D721Med (cell line): ENCODE measurements around the gene INPP5F.

Source experiments
- DNase-seq: peaks from one replicate; pipeline ENCODE4 v3.0.0; 2011; ENCODE audit warnings: low spot score; ENCODE audit not compliant: insufficient read length
- FAIRE-seq: peaks from 2 replicates; lab custom pipeline; 2011; peaks lifted over from hg19 to GRCh38; lab: Jason Lieb, UNC
- TF ChIP-seq, protein P1 (sequence below): IDR thresholded peaks from 2 replicates; pipeline ENCODE4 v1.5.1; 2012; ENCODE audit warnings: mild to moderate bottlenecking, control low read depth; ENCODE audit not compliant: insufficient read depth; ENCODE audit errors: missing control alignments

INPP5F gene

DNA sequence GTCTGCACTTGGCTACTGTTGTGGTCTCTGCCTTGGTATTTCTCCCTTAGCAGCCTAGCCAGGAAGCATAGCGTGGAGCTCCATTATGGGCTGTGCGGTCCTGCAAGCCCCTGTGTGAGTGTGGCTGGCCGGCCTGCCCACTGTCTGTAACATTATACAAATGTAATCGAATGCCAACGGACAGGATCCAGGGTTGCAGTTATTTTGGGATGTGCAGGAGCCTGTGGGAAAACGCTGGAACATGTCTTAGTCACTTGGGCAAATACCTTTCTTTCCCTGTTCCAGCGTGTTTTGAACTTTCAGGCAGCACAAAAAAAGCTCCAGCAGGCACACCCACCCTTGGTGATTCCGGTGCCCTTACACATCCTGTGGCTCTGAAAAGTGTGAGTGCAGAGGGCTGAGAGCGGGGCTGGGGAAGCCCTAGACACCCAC lies 45.2 kb upstream of the INPP5F start:
- TF ChIP-seq, protein P1, sequence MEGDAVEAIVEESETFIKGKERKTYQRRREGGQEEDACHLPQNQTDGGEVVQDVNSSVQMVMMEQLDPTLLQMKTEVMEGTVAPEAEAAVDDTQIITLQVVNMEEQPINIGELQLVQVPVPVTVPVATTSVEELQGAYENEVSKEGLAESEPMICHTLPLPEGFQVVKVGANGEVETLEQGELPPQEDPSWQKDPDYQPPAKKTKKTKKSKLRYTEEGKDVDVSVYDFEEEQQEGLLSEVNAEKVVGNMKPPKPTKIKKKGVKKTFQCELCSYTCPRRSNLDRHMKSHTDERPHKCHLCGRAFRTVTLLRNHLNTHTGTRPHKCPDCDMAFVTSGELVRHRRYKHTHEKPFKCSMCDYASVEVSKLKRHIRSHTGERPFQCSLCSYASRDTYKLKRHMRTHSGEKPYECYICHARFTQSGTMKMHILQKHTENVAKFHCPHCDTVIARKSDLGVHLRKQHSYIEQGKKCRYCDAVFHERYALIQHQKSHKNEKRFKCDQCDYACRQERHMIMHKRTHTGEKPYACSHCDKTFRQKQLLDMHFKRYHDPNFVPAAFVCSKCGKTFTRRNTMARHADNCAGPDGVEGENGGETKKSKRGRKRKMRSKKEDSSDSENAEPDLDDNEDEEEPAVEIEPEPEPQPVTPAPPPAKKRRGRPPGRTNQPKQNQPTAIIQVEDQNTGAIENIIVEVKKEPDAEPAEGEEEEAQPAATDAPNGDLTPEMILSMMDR = no peak
- FAIRE-seq (no peak), DNase-seq (no peak)

DNA sequence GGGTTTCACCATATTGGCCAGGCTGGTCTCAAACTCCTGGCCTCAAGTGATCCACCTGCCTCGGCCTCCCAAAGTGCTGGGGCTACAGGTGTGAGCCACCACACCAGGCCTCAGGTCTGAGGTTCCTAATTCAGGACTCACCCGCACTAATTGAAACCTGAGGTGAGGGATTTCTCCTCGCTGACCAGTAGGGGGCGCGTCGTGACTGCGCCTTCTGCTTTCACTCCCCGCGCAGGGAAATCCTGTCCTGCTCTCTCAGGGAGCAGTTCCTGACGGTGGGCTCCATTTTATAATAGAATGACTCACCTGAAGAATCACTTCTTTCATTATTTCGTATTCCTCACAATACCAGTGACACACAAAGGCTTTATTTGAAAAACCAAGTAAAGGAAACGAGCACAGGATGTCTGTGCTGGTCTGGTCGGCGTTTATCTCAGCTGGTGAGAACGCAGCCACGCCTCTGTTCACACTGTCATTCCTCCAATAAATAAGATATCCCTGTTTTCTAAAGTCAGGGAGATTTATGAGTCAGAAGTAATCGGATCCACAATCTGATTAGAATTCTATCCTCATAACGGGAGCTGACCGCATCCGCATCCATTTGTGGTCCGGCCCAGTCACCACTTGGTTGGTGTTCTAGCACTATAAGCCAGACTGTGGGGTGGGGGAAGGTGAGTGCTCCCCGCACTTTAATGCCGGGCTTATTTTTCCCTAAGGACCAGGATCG lies 39.2 kb upstream of the INPP5F start:
- no peak for DNase-seq
- TF ChIP-seq, protein P1 = peak; percentile 92
- FAIRE-seq = no peak

DNA sequence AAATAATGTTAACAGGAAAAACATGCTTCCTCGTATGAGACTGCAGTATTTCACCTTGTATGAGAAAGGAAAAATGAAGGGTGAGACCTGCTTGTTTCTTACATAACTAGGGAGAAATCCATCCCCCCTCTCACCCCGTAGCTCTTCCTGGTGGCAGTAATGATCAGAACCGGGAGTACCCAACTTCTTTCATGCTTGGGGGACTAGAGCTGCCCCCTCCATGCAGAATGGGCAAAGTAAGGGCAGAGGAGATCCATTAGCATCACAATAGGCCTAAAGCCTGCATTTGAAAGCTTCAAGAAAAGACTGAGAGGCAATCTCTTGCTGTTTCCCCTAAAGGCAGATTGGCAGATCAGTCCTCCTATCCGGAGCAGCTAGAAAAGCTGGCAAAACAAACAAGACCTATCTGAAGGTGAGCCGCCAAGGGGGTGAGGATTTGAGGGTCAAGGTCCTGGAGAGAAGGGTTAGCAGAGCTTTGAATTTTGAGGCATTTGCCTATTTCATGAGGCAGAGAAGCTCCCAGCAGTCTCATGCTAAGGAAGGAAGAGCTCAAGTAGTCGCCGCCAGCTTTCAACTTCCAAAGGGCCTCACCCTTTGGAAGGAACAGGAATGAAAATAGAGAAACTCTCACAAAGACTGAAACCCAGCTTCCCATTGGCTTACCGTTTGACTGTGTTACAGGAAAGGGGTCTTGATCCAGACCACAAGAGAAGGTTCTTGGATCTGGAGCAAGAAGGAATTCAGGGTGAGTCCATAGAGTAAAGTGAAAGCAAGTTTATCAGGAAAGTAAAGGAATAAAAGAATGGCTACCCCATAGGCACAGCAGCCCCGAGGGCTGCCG lies 38.4 kb upstream of the INPP5F start:
- TF ChIP-seq, protein P1 = no peak
- FAIRE-seq (no peak), DNase-seq (no peak)

DNA sequence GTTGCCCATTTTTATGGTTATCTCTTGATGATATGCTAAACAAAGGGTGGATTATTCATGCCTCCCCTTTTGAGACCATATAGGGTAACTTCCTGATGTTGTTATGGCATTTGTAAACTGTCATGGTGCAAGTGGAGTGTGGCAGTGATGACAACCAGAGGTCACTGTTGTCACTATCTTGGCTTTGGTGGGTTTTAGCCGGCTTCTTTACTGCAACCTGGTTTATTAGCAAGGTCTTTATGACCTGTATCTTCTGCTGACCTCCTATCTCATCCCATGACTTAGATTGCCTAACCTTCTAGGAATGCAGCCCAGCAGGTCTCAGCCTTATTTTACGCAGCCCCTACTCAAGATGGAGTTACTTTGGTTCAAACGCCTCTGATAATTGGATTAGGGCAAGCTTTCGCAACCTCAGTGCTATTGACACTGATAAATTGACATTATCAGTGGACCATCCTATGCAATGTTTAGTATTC lies 37.8 kb upstream of the INPP5F start:
- FAIRE-seq = no peak
- TF ChIP-seq, protein P1 = no peak
- DNase-seq = no peak

DNA sequence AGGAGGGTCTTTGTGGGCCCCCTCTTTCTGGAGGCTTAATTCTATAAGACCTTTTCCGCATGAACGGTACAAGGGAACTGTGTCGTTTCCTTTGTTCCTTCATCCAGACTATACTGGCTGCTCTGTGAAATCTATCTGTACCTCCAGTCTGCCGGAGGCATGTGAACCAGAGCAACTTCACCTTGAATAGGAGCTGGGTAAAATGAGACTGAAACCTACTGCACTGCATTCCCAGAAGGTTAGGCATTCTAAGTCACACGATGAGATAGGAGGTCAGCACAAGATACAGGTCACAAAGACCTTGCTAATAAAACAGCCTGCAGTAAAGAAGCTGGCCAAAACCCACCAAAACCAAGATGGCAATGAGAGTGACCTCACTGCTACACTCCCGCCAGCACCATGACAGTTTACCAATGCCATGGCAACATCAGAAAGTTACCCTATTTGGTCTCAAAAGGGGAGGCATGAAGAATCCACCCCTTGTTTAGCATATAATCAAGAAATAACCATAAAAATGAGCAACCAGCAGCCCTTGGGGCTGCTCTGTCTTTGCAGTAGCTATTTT lies 36.8 kb upstream of the INPP5F start:
- no peak for FAIRE-seq
- DNase-seq = no peak
- TF ChIP-seq, protein P1 = no peak

DNA sequence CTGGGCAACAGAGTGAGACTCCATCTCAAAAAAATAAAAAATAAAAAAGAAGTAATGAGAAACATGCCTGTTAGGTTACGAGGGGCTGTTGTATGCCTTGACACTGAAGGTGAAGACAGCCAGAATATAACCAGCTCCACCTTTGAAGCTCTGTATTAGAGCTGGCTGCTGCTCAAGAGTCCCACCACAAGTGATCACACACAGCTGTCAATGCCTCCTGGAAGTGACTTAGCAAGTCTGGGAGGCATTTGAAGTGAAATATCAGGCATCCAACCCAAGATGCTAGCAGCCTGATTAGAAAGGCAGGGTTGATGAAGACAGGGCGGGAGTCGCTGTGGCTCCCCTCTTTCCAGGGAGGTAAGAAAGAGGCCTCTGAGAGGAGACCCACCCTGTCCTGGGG lies 34.1 kb upstream of the INPP5F start:
- DNase-seq (no peak), FAIRE-seq (no peak)
- TF ChIP-seq, protein P1 = no peak
